MM.1S (cell line): ENCODE data around the gene USP25.

Experiments used
- DNase-seq: peaks from one replicate; pipeline ENCODE4 v3.0.0-alpha.2; 2015
- H2AFZ ChIP-seq: fragments of 300-600 bp; sonication (generic); 2 replicates; pipeline ENCODE4 v1.6.0; 2016; ENCODE audit warnings: antibody characterized with exemption, low read length
- H3F3A ChIP-seq: fragments of 300-600 bp; sonication (generic); 2 replicates; pipeline ENCODE4 v1.6.1; 2016; ENCODE audit warnings: mild to moderate bottlenecking, antibody characterized with exemption, low read length, moderate library complexity, mixed read lengths; ENCODE audit not compliant: insufficient read depth
- H3K27ac ChIP-seq: fragments of 300-600 bp; sonication (generic); 2 replicates; pipeline ENCODE4 v1.5.1; 2016; ENCODE audit warnings: mild to moderate bottlenecking, low read length
- H3K27me3 ChIP-seq: fragments of 300-600 bp; sonication (generic); replicated peaks from 2 replicates; pipeline ENCODE4 v1.6.0; 2016; ENCODE audit warnings: low read length; ENCODE audit not compliant: insufficient read depth
- H3K36me3 ChIP-seq: fragments of 300-600 bp; sonication (generic); replicated peaks from 2 replicates; pipeline ENCODE4 v1.6.1; 2016; ENCODE audit warnings: mild to moderate bottlenecking, low read length, mixed read lengths; ENCODE audit not compliant: insufficient read depth
- H3K4me1 ChIP-seq: fragments of 300-600 bp; sonication (generic); 2 replicates; pipeline ENCODE4 v1.6.1; 2016; ENCODE audit warnings: low read length, mixed read lengths
- H3K4me2 ChIP-seq: fragments of 300-600 bp; sonication (generic); 2 replicates; pipeline ENCODE4 v1.6.0; 2016; ENCODE audit warnings: low read depth, low read length
- H3K4me3 ChIP-seq: fragments of 300-600 bp; sonication (generic); 2 replicates; pipeline ENCODE4 v1.5.1; 2016; ENCODE audit warnings: low read length, mixed read lengths
- H3K79me2 ChIP-seq: fragments of 300-600 bp; sonication (generic); 2 replicates; pipeline ENCODE4 v1.6.1; 2016; ENCODE audit warnings: mixed run types, low read length, mixed read lengths
- H3K9ac ChIP-seq: fragments of 300-600 bp; sonication (generic); 2 replicates; pipeline ENCODE4 v1.6.1; 2016; ENCODE audit warnings: low read length, mixed read lengths
- H3K9me2 ChIP-seq: fragments of 300-600 bp; sonication (generic); replicated peaks from 2 replicates; pipeline ENCODE4 v1.6.1; 2016; ENCODE audit warnings: mild to moderate bottlenecking, low read length, mixed read lengths; ENCODE audit not compliant: insufficient read depth
- H3K9me3 ChIP-seq: fragments of 300-600 bp; sonication (generic); replicated peaks from 2 replicates; pipeline ENCODE4 v1.6.1; 2016; ENCODE audit warnings: mild to moderate bottlenecking, low read length, mixed read lengths; ENCODE audit not compliant: insufficient read depth
- H4K20me1 ChIP-seq: fragments of 300-600 bp; sonication (generic); 2 replicates; pipeline ENCODE4 v1.6.1; 2016; ENCODE audit warnings: mild to moderate bottlenecking, low read length, moderate library complexity, mixed read lengths; ENCODE audit not compliant: insufficient read depth
- CTCF ChIP-seq: fragments of 300-600 bp; sonication (generic); IDR thresholded peaks from 2 replicates; pipeline ENCODE4 v1.5.1; 2016; ENCODE audit warnings: antibody characterized with exemption, low read length, mixed read lengths
- EZH2 ChIP-seq: fragments of 300-600 bp; sonication (generic); optimal IDR thresholded peaks from 2 replicates; pipeline ENCODE3; 2017; ENCODE audit warnings: low read depth, mild to moderate bottlenecking, antibody characterized with exemption, low read length, mixed read lengths
- EZH2phosphoT487 ChIP-seq: fragments of 300-600 bp; sonication (generic); IDR thresholded peaks from 2 replicates; pipeline ENCODE4 v1.6.1; 2018; ENCODE audit warnings: antibody characterized with exemption, low read length

The USP25 gene

GRCh38 chr21:15788847-15789523 lies 59.2 kb downstream of the USP25 start:
- no peaks in the 10 kb centered on the region for H3K9me3 ChIP-seq
- no peak overlapping the region for H3K4me2 ChIP-seq
- H3K9me2 ChIP-seq = no peaks in the 10 kb centered on the region
- no peaks in the 10 kb centered on the region for H3K79me2 ChIP-seq
- no peak overlapping the region for H2AFZ ChIP-seq
- TF ChIP-seq EZH2phosphoT487 (no peak), EZH2 (no peak), CTCF (no peak)
- H3K4me1 ChIP-seq = no peaks in the 10 kb centered on the region
- no peak overlapping the region for H3K4me3 ChIP-seq
- no peaks in the 10 kb centered on the region for H3K36me3 ChIP-seq
- no peaks in the 10 kb centered on the region for H3F3A ChIP-seq
- H3K27ac ChIP-seq = no peak overlapping the region
- no peaks in the 10 kb centered on the region for H4K20me1 ChIP-seq
- DNase-seq = no peak
- H3K9ac ChIP-seq = no peak overlapping the region
- H3K27me3 ChIP-seq = no peaks in the 10 kb centered on the region

- no peak overlapping the region for H3K4me3 ChIP-seq
- no peaks in the 10 kb centered on the region for H3K9me2 ChIP-seq
- H3F3A ChIP-seq = no peaks in the 10 kb centered on the region
- no peak overlapping the region for H3K27ac ChIP-seq
- no peak overlapping the region for H3K9ac ChIP-seq
- no peaks in the 10 kb centered on the region for H3K79me2 ChIP-seq
- no peaks in the 10 kb centered on the region for H3K9me3 ChIP-seq
- H2AFZ ChIP-seq = no peak overlapping the region
- no peaks in the 10 kb centered on the region for H3K27me3 ChIP-seq
- DNase-seq = no peak
- no peak for TF ChIP-seq EZH2
- no peak for TF ChIP-seq EZH2phosphoT487
- TF ChIP-seq CTCF = no peak
- no peaks in the 10 kb centered on the region for H4K20me1 ChIP-seq
- no peaks in the 10 kb centered on the region for H3K36me3 ChIP-seq
- H3K4me2 ChIP-seq = no peak overlapping the region
- peaks cover 14% of the 10 kb centered on the region; the same call in 1 of the 2 replicates for H3K4me1 ChIP-seq
Measured at GRCh38 chr21:15793109-15793508, 63.3 kb downstream of the USP25 start.

GRCh38 chr21:15793550-15794235 lies 63.9 kb downstream of the USP25 start:
- Histone ChIP-seq H3K36me3 (no peaks in the 10 kb centered on the region), H3K9me2 (no peaks in the 10 kb centered on the region), H3K79me2 (no peaks in the 10 kb centered on the region), H2AFZ (no peak overlapping the region), H3K4me2 (no peak overlapping the region), H3K27me3 (no peaks in the 10 kb centered on the region), H3K27ac (no peak overlapping the region), H3K4me1 (peaks cover 14% of the 10 kb centered on the region; the same call in 1 of the 2 replicates), H3K9ac (no peak overlapping the region), H4K20me1 (no peaks in the 10 kb centered on the region), H3K9me3 (no peaks in the 10 kb centered on the region), H3F3A (no peaks in the 10 kb centered on the region), H3K4me3 (no peak overlapping the region)
- no peak for DNase-seq
- TF ChIP-seq EZH2phosphoT487 = no peak
- no peak for TF ChIP-seq CTCF
- TF ChIP-seq EZH2 = no peak
